Left hindlimb (tissue), 1 donor: Measurements from ENCODE around the gene RWDD2A.

Experiments
- DNase-seq: peaks from one replicate; pipeline ENCODE4 v3.0.0-alpha.2; 2018

RWDD2A gene

GRCh38 chr6:83199173-83199862 is 6.2 kb downstream of the RWDD2A start:
- no peak for DNase-seq

GRCh38 chr6:83199863-83200225 is 6.7 kb downstream of the RWDD2A start:
- DNase-seq, result no peak

- DNase-seq, result no peak
Measured at GRCh38 chr6:83202031-83202430, 8.9 kb downstream of the RWDD2A start.

GRCh38 chr6:83215131-83216047 is 22.2 kb downstream of the RWDD2A start:
- peak; percentile 51 for DNase-seq

GRCh38 chr6:83216806-83217205 is 23.6 kb downstream of the RWDD2A start:
- no peak for DNase-seq

GRCh38 chr6:83218646-83219045 is 25.5 kb downstream of the RWDD2A start:
- DNase-seq, result no peak

GRCh38 chr6:83220121-83220520 is 27.0 kb downstream of the RWDD2A start:
- DNase-seq, result no peak

- no peak for DNase-seq
Measured at GRCh38 chr6:83221276-83221675, 28.1 kb downstream of the RWDD2A start.

GRCh38 chr6:83221889-83222479 is 28.8 kb downstream of the RWDD2A start:
- DNase-seq, result no peak

GRCh38 chr6:83226517-83226916 is 33.4 kb downstream of the RWDD2A start:
- DNase-seq, result no peak

GRCh38 chr6:83231146-83231545 is 38.0 kb downstream of the RWDD2A start:
- no peak for DNase-seq

- no peak for DNase-seq
Measured at GRCh38 chr6:83247471-83247870, 54.3 kb downstream of the RWDD2A start.
